HG02763 (cell line): ENCODE data around the gene MYO18B.

Experiments used
- ATAC-seq: cut with Tn5 transposase; IDR thresholded peaks from one replicate; pipeline ENCODE4 v1.9.1; 2021; ENCODE audit warnings: mild to moderate bottlenecking, moderate library complexity; ENCODE audit not compliant: unreplicated experiment

MYO18B gene

GRCh38 chr22:25710501-25710900 lies 31.5 kb upstream of the MYO18B start:
- ATAC-seq: no peak

DNA sequence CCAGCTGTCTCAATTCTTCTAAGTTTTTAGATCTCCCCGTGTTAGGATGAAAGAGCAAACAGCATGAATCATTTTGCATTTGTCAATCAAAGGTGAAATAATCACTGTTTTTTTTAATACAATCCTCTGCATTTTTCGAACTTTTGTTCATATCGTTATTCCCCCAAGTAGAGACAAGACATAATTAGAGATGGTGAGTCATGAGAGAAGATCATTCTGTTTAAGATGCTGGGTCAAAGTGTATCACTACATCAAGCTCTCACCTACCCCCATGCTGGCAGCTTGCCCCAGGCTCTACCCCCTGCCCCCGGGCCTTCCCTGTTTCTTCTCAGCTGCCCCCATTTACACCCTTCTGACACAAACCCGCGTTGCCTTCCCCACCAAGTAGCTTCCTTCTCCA lies 30.5 kb upstream of the MYO18B start:
- no peak for ATAC-seq

GRCh38 chr22:25712661-25713400 lies 29.2 kb upstream of the MYO18B start:
- ATAC-seq: no peak

DNA sequence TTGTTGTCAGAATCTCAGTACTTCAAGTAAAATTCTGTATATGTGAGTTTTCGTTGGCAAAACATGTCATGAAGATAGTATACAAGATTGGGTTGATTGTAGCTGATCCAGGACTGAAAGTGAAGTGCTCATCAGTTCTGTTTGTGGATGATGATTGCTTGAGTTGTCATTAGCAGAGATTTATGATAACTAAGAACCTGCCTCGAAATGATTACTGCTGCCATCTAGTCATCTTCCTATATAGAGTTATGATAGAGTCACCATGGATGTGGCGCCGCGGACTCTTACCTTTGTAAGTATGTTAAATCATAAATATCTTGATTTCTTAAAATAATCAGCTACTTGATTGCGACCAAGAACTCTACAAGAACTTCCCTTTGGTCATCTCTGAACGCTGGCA lies 27.9 kb upstream of the MYO18B start:
- no peak for ATAC-seq

GRCh38 chr22:25714739-25715138 lies 27.2 kb upstream of the MYO18B start:
- no peak for ATAC-seq

DNA sequence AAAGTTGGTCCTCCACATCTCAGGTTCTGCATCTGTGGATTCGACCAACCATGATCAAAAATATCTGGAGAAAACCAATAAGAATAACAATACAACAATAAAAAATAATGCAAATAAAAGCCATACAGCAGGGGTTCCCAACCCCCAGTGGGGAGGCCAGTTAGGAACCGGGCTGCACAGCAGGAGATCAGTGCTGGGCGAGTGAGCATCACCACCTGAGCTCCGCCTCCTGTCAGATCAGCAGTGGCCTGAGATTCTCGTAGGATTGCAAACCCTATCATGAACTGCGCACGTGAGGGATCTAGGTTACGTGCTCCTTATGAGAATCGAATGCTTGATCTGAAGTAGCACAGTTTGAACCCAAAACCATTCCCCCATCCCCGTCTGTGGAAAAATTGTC lies 25.4 kb upstream of the MYO18B start:
- ATAC-seq: no peak

DNA sequence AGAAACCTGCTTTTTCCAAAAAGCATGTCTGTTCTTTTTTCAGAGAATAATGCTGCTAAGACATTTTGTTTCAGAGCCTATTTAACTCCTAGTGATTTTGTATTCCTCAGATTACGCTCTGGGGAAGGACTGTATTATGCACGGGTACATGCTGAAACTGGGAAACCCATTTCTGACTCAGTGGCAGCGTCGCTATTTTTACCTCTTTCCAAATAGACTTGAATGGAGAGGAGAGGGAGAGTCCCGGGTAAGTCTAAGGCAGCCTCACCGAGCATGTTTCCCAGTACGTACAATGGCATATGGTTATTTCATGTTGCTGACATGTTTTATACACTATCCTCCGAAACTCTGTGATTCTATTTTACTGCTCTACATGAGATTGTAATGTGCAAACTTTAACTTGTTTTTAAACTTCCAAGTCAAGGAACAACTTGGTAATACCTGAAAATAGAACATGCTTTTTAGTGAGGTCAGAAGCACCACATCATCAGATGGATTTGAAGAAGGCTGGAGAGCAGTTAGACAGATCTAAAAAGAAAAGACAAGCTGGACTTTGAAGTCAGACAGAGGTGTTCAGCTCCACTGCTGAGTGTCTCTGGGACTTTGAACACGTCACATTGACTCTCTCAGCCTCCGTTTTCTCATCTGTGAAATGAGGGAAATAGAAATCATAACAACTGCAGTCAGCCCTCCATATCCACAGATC lies 23.7 kb upstream of the MYO18B start:
- no peak for ATAC-seq

DNA sequence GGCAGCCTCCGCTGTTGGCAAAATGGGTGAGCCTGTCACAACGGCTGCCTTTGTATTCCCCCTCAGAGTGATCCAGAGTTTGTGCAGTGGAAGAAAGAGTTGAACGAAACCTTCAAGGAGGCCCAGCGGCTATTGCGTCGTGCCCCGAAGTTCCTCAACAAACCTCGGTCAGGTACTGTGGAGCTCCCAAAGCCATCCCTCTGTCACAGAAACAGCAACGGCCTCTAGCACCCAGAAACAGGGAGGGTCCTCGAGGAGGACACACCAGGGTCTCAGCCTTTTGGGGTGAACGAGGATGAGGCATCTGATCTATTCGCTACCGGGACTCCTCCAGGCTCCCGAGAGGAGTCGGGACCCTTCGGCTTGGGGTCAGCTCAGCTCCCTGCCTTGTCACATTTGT lies 19.8 kb upstream of the MYO18B start:
- no peak for ATAC-seq

GRCh38 chr22:25722626-25723025 lies 19.4 kb upstream of the MYO18B start:
- ATAC-seq: no peak

DNA sequence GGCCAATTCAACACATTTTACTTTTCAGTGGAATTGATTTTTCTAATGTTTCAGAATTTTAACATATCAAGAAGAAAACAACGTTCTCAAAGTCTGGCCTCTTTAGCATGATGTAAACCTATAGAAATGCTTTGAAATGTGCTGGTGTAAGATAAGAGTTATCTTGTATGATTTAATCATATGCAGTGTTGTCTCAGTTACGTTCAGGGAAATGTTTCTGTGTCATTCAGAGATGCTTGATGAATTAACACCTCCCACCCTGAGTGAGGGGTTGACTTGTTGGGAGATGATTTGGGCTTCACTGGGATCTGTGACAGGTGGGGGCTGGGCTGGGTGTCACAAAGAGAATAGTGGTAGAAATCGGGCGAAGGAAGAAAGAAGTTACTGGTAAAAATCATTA lies 15.7 kb upstream of the MYO18B start:
- ATAC-seq: no peak

DNA sequence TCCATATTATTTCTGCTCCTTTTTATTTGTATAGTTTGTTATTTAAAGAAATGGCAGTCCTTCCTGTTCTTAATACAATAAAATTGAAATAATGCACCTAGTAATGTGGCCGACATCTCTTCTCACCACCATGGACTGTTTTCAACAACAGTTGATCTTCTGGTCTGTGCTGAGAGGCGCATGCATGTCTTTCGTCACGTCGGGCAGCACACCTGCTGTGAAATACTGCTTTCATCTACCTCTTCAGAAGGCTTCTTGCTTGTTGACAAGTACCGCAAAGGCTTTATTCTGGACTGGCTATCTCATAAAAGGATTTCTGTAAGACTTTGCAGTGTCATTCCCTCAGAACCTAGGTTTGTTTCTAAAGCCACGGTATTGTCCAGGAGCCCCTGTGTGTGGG lies 13.9 kb upstream of the MYO18B start:
- ATAC-seq: no peak

GRCh38 chr22:25729016-25729995 lies 12.7 kb upstream of the MYO18B start:
- no peak for ATAC-seq

DNA sequence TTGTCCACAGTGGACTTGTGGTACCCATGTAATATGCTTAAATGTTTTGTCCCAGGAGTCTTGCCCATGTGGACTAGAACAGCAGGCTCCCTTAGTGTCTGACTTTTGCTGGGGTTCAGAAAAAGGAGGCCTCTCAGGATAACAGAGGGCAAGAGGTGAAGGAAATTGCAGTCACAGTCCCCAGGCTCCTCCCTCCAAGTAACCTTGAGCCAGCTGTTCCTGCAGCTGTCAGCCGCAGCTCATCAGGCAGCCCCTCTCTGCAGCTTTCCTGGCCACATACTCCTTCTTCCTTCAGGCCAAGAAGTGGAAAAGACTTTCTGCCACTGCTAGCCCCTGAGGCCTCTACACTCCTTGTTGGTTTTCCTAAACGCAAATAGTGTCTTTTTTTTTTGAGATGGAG lies 6.3 kb upstream of the MYO18B start:
- no peak for ATAC-seq

GRCh38 chr22:25736378-25737011 lies 5.5 kb upstream of the MYO18B start:
- ATAC-seq: no peak

DNA sequence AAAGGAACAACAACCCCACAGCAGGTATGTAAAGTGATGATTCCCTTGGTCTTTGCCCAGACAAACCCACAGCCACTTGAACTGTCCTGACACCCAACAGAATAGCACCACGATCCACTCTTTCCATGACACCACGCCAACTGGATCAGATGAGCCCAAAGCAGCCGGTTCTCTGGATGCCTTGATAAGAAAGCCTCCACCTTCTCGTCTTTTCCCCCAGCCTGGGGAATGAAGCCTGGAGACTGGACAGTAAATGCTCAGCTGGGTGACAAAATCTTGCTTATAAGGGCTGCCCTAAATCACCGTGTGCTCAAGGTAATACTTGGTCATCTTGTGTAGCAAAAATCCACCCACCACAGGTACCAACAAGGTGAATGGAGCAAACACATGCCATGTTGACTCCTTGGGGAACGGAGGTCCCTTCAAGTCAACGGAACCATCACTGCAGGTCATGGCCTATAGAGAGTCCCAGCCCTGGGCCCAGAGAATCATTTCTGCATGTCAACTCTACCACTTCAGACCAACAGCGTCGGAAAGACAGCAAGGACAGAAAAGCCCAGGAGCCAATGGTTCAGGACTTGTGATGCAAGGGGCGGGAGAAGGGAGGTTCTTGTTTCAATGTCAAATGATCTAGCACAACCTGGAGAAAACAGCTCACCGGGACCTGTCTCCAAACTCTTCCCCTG lies 2.2 kb upstream of the MYO18B start:
- no peak for ATAC-seq

- no peak for ATAC-seq
Measured at GRCh38 chr22:25742918-25743708, 1.1 kb downstream of the MYO18B start.

DNA sequence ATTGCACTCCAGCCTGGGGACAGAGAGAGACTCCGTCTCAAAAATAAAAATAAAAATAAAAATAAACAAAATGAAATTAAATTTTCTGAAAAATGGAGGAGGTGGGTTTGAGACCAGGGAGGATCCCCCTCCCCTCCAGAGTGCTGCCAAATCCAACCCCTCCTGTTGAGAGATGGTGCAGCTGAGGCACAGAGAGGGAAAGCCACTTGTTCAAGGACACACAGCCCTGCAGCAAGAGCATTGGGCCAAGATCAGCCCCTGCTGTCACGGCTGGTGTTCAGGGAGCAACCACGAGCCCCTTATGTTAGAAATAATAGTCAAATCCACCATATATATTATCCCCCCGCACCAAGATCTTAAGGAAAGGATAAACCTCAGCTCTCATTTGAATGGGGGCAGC lies 2.7 kb downstream of the MYO18B start:
- no peak for ATAC-seq

GRCh38 chr22:25745341-25746011 lies 3.5 kb downstream of the MYO18B start:
- no peak for ATAC-seq

DNA sequence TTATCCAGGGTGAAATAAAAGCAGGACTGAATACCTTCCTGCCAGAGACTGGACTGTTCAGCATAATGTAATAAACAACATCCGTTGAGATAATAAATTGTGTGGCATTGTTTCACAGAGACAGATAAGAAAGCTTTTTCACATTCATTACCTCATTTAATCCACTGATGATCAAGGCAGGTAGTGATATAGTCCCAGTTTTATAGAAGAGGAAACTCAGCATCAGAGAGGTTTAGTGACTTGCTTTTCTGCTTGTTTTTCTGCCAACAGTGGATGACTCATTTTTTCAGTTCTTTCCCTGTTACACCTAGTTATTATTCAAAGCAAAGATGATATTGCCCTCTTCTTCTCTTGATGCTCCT lies 4.0 kb downstream of the MYO18B start:
- ATAC-seq: no peak
